H9 (cell line): ENCODE data around the gene GRB14. TPM values are rescaled to one million over a fixed set of nuclear protein-coding genes. Genes with fewer than 3 reads are reported as not detected.

Experiments used
- DNase-seq: peaks from one replicate; pipeline ENCODE4 v3.0.0-alpha.2; 2017
- H2AFZ ChIP-seq: one replicate; pipeline ENCODE4 v1.6.1; 2013; ENCODE audit warnings: mild to moderate bottlenecking, low read length, control low read depth, moderate library complexity
- H2AK5ac ChIP-seq: 2 replicates; pipeline ENCODE4 v1.6.1; 2013; ENCODE audit warnings: low read length, control low read depth, mixed read lengths; ENCODE audit not compliant: insufficient read length
- H2BK120ac ChIP-seq: one replicate; pipeline ENCODE4 v1.6.1; 2013; ENCODE audit warnings: low read depth, mild to moderate bottlenecking, low read length, control low read depth, inconsistent platforms; ENCODE audit not compliant: poor library complexity, severe bottlenecking
- H2BK12ac ChIP-seq: 2 replicates; pipeline ENCODE4 v1.6.1; 2013; ENCODE audit warnings: low read length, control low read depth, mixed read lengths, low read depth; ENCODE audit not compliant: insufficient read length
- H2BK15ac ChIP-seq: 2 replicates; pipeline ENCODE4 v1.6.1; 2013; ENCODE audit warnings: low read depth, low read length, control low read depth
- H2BK20ac ChIP-seq: one replicate; pipeline ENCODE4 v1.6.1; 2013; ENCODE audit warnings: low read depth, mild to moderate bottlenecking, low read length, control low read depth, inconsistent platforms; ENCODE audit not compliant: poor library complexity, severe bottlenecking
- H2BK5ac ChIP-seq: 2 replicates; pipeline ENCODE4 v1.6.1; 2013; ENCODE audit warnings: low read length, control low read depth, mixed read lengths; ENCODE audit not compliant: insufficient read length
- H3K14ac ChIP-seq: 2 replicates; pipeline ENCODE4 v1.6.1; 2013; ENCODE audit warnings: low read length, control low read depth; ENCODE audit not compliant: insufficient read depth
- H3K18ac ChIP-seq: 2 replicates; pipeline ENCODE4 v1.6.1; 2013; ENCODE audit warnings: low read depth, mild to moderate bottlenecking, mixed read lengths, low read length, control low read depth; ENCODE audit not compliant: insufficient read length
- H3K23ac ChIP-seq: 2 replicates; pipeline ENCODE4 v1.6.1; 2013; ENCODE audit warnings: low read length, control low read depth, mixed read lengths, low read depth; ENCODE audit not compliant: insufficient read length
- H3K23me2 ChIP-seq: 2 replicates; pipeline ENCODE4 v1.6.1; 2013; ENCODE audit warnings: low read depth, mild to moderate bottlenecking, mixed read lengths, low read length, control low read depth; ENCODE audit not compliant: insufficient read length, poor library complexity, severe bottlenecking
- H3K27ac ChIP-seq: 2 replicates; pipeline ENCODE4 v1.5.1; 2013; ENCODE audit warnings: low read length, control low read depth, mixed read lengths, low read depth; ENCODE audit not compliant: insufficient read length
- H3K27me3 ChIP-seq: 2 replicates; pipeline ENCODE4 v1.6.1; 2013; ENCODE audit warnings: low read length, control low read depth, inconsistent platforms; ENCODE audit not compliant: insufficient read depth
- H3K4ac ChIP-seq: 2 replicates; pipeline ENCODE4 v1.6.1; 2013; ENCODE audit warnings: low read depth, mild to moderate bottlenecking, control low read depth, inconsistent platforms, low read length, moderate library complexity
- H3K4me1 ChIP-seq: 2 replicates; pipeline ENCODE4 v1.6.1; 2013; ENCODE audit warnings: low read length, control low read depth, inconsistent platforms; ENCODE audit not compliant: insufficient read depth
- H3K4me2 ChIP-seq: 2 replicates; pipeline ENCODE4 v1.6.1; 2013; ENCODE audit warnings: low read length, control low read depth, mixed read lengths; ENCODE audit not compliant: insufficient read length, insufficient read depth
- H3K56ac ChIP-seq: 2 replicates; pipeline ENCODE4 v1.6.1; 2013; ENCODE audit warnings: low read depth, mild to moderate bottlenecking, mixed read lengths, low read length, control low read depth; ENCODE audit not compliant: insufficient read length
- H3K79me1 ChIP-seq: 2 replicates; pipeline ENCODE4 v1.6.1; 2013; ENCODE audit warnings: low read depth, mild to moderate bottlenecking, moderate library complexity, low read length, control low read depth, inconsistent platforms; ENCODE audit not compliant: insufficient read depth, poor library complexity, severe bottlenecking
- H3K79me2 ChIP-seq: 2 replicates; pipeline ENCODE4 v1.6.1; 2013; ENCODE audit warnings: low read length, control low read depth, inconsistent platforms; ENCODE audit not compliant: insufficient read depth
- H3K9ac ChIP-seq: 2 replicates; pipeline ENCODE4 v1.6.1; 2013; ENCODE audit warnings: low read length, control low read depth, mixed read lengths; ENCODE audit not compliant: insufficient read length; ENCODE audit errors: extremely low read depth
- H3K9me3 ChIP-seq: one replicate; pipeline ENCODE4 v1.6.1; 2013; ENCODE audit warnings: low read depth, low read length, inconsistent platforms; ENCODE audit not compliant: control insufficient read depth
- H3T11ph ChIP-seq: one replicate; pipeline ENCODE4 v1.6.1; 2013; ENCODE audit warnings: mild to moderate bottlenecking, low read length, control low read depth, inconsistent platforms
- H4K20me1 ChIP-seq: one replicate; pipeline ENCODE4 v1.6.1; 2013; ENCODE audit not compliant: control insufficient read depth, insufficient read length, insufficient read depth
- H4K5ac ChIP-seq: 2 replicates; pipeline ENCODE4 v1.6.1; 2013; ENCODE audit warnings: low read depth, mild to moderate bottlenecking, mixed read lengths, low read length, control low read depth; ENCODE audit not compliant: insufficient read length
- H4K8ac ChIP-seq: replicated peaks from 2 replicates; pipeline ENCODE4 v1.6.1; 2013; ENCODE audit warnings: low read length, control low read depth, mixed read lengths, low read depth; ENCODE audit not compliant: insufficient read length
- H4K91ac ChIP-seq: 2 replicates; pipeline ENCODE4 v1.6.1; 2013; ENCODE audit warnings: low read depth, mild to moderate bottlenecking, moderate library complexity, mixed read lengths, low read length, control low read depth; ENCODE audit not compliant: insufficient read length
- H3K27ac Mint-ChIP-seq, 3 experiments: 2 replicates in 2 of 3; 3 replicates in 1 of 3; pipeline ENCODE4 v1.8.0; 2020 to 2021; ENCODE audit warnings: mixed read lengths in 3 of 3, mild to moderate bottlenecking in 1 of 3, moderate library complexity in 1 of 3
- H3K27me3 Mint-ChIP-seq: 2 replicates; pipeline ENCODE4 v1.8.0; 2021; ENCODE audit warnings: low read depth, mild to moderate bottlenecking, moderate library complexity, mixed read lengths
- H3K36me3 Mint-ChIP-seq, 3 experiments: 2 replicates in 2 of 3; 3 replicates in 1 of 3; pipeline ENCODE4 v1.8.0; 2020 to 2021; ENCODE audit warnings: low read depth in 3 of 3, mixed read lengths in 3 of 3; ENCODE audit not compliant: insufficient read depth in 1 of 3
- H3K4me1 Mint-ChIP-seq, 2 experiments: 2 replicates each; pipeline ENCODE4 v1.8.0; 2020; ENCODE audit warnings: mixed read lengths in 2 of 2
- H3K4me3 Mint-ChIP-seq, 2 experiments: 2 replicates in 1 of 2; 3 replicates in 1 of 2; pipeline ENCODE4 v1.8.0; 2020 to 2021; ENCODE audit warnings: mild to moderate bottlenecking in 2 of 2, mixed read lengths in 2 of 2, moderate library complexity in 1 of 2
- H3K9me3 Mint-ChIP-seq, 2 experiments: 2 replicates in 1 of 2; 3 replicates in 1 of 2; pipeline ENCODE4 v1.8.0; 2020; ENCODE audit warnings: mild to moderate bottlenecking in 2 of 2, mixed read lengths in 2 of 2, moderate library complexity in 1 of 2
- WGBS: extraction: QIAGEN DNeasy Blood & Tissue Kit; methylation state at CpG from one replicate; pipeline ENCODE4 v1.1.7; 2013; ENCODE audit warnings: missing lambda C conversion rate, low lambda C conversion rate, mixed read lengths; ENCODE audit not compliant: insufficient read length; ENCODE audit errors: extremely low coverage; 5-methylcytosine and 5-hydroxymethylcytosine counted together
- total RNA-seq: library from RNA; stranded (reverse); gene quantifications from 2 replicates; pipeline ENCODE4 v1.2.1, GENCODE V29; 2021
- TF ChIP-seq, protein P1 (sequence below): fragments of 200-600 bp; sonication (generic); conservative IDR thresholded peaks from 3 replicates; pipeline ENCODE4 v1.8.0; 2021; ENCODE audit warnings: antibody characterized with exemption, mild to moderate bottlenecking

Gene GRB14
- total RNA-seq, 1 experiment from 2014 or later = 7.6 TPM

DNA sequence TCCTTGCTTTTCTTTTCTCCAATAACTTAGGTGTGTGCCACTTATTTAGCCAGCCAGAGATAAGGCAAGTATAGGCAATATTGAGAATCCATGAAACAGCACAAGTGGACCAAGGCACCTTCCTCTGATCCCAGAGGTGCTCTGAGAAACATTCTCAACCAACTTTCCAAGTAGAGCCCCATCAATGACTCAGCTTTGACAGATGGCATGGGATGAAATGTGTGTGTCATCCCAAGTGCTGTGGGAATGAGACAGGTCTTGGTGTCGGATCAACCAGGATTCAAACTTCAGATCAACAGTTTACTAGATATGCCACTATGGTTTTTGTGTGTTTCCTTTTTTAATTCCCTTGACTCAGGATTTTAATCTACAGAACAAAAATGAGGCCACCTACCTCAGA is 164.0 kb downstream of the GRB14 start:
- no peak overlapping the region for H4K8ac ChIP-seq
- H2BK12ac ChIP-seq = no peak overlapping the region
- H3K4me1 ChIP-seq = peaks cover 5% of the 10 kb centered on the region
- H3T11ph ChIP-seq = no peak overlapping the region
- H3K27ac Mint-ChIP-seq = 0 out of 7 replicates have a peak overlapping the region, but pooled peaks of 1 of the 3 experiments have one; percentile 22
- no peak overlapping the region for H3K23ac ChIP-seq
- H3K9ac ChIP-seq = no peak overlapping the region
- no peaks in the 10 kb centered on the region; the same call in 1 of the 2 replicates for H3K79me2 ChIP-seq
- no peak overlapping the region for H4K91ac ChIP-seq
- H3K56ac ChIP-seq = no peak overlapping the region
- no peak overlapping the region for H2BK120ac ChIP-seq
- no peak overlapping the region for H2BK5ac ChIP-seq
- no peaks in the 10 kb centered on the region for H3K23me2 ChIP-seq
- H3K4me1 Mint-ChIP-seq = peaks cover 25 to 32% of the 10 kb centered on the region in 2 experiments
- H3K4me3 Mint-ChIP-seq = no peak overlapping the region
- no peak overlapping the region for H2BK15ac ChIP-seq
- H4K20me1 ChIP-seq = no peaks in the 10 kb centered on the region
- H3K36me3 Mint-ChIP-seq = no peaks in the 10 kb centered on the region
- H3K4me2 ChIP-seq = no peak overlapping the region
- no peak overlapping the region for H3K4ac ChIP-seq
- no peaks in the 10 kb centered on the region for H3K9me3 Mint-ChIP-seq
- TF ChIP-seq, protein P1, sequence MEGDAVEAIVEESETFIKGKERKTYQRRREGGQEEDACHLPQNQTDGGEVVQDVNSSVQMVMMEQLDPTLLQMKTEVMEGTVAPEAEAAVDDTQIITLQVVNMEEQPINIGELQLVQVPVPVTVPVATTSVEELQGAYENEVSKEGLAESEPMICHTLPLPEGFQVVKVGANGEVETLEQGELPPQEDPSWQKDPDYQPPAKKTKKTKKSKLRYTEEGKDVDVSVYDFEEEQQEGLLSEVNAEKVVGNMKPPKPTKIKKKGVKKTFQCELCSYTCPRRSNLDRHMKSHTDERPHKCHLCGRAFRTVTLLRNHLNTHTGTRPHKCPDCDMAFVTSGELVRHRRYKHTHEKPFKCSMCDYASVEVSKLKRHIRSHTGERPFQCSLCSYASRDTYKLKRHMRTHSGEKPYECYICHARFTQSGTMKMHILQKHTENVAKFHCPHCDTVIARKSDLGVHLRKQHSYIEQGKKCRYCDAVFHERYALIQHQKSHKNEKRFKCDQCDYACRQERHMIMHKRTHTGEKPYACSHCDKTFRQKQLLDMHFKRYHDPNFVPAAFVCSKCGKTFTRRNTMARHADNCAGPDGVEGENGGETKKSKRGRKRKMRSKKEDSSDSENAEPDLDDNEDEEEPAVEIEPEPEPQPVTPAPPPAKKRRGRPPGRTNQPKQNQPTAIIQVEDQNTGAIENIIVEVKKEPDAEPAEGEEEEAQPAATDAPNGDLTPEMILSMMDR = no peak
- H3K9me3 ChIP-seq = no peaks in the 10 kb centered on the region
- H3K27me3 ChIP-seq = no peaks in the 10 kb centered on the region
- no peak overlapping the region for H2AK5ac ChIP-seq
- no peak for DNase-seq
- H3K27me3 Mint-ChIP-seq = no peaks in the 10 kb centered on the region
- H3K18ac ChIP-seq = no peak overlapping the region
- H3K79me1 ChIP-seq = no peaks in the 10 kb centered on the region
- H3K27ac ChIP-seq = no peak overlapping the region
- H4K5ac ChIP-seq = no peak overlapping the region
- no CpG with 5 or more reads among the region's 1 CpG for WGBS
- H2AFZ ChIP-seq = no peak overlapping the region
- H3K14ac ChIP-seq = no peak overlapping the region
- no peak overlapping the region for H2BK20ac ChIP-seq
